ENCODE results near the gene OR51A4.

- TF ChIP-seq POLR2A (IDR thresholded peaks at IDR 0.05) (no peak), CTCF (IDR thresholded peaks at IDR 0.05 in 8 of 11, conservative IDR thresholded peaks at IDR 0.05 in 3 of 11) (no peak), POLR2AphosphoS5 (IDR thresholded peaks at IDR 0.05) (no peak)
These were observed 30.8 kb downstream of the OR51A4 start for GRCh38 chr11:4916581-4916980.
